NCI-H2029 (cell line): Measurements from ENCODE around the gene WNT5A.

ENCODE experiments used
- DNase-seq: peaks from one replicate; lab custom pipeline; 2025; lab: John Stamatoyannopoulos, UW

Gene WNT5A

GRCh38 chr3:55486857-55487380 is at the start of gene WNT5A:
Gene WNT5A, minus strand, starts transcription at chr3:55487306. Its CDS starts 321 bp downstream, at chr3:55486985.
- no peak for DNase-seq

- DNase-seq = no peak
Observed at GRCh38 chr3:55534876-55535275, 47.8 kb upstream of the WNT5A start.

GRCh38 chr3:55532806-55533205 is 45.7 kb upstream of the WNT5A start:
- DNase-seq = no peak

- DNase-seq = no peak
Observed at GRCh38 chr3:55531321-55531720, 44.2 kb upstream of the WNT5A start.

- no peak for DNase-seq
Observed at GRCh38 chr3:55527361-55527760, 40.3 kb upstream of the WNT5A start.

- DNase-seq = no peak
Observed at GRCh38 chr3:55526332-55527030, 39.4 kb upstream of the WNT5A start.

GRCh38 chr3:55525436-55525835 is 38.3 kb upstream of the WNT5A start:
- no peak for DNase-seq

GRCh38 chr3:55524565-55525244 is 37.6 kb upstream of the WNT5A start:
- no peak for DNase-seq

- no peak for DNase-seq
Observed at GRCh38 chr3:55523471-55523870, 36.4 kb upstream of the WNT5A start.

- no peak for DNase-seq
Observed at GRCh38 chr3:55521738-55522421, 34.8 kb upstream of the WNT5A start.

- DNase-seq = no peak
Observed at GRCh38 chr3:55521064-55521737, 34.1 kb upstream of the WNT5A start.

GRCh38 chr3:55519019-55519418 is 31.9 kb upstream of the WNT5A start:
- no peak for DNase-seq

- no peak for DNase-seq
Observed at GRCh38 chr3:55518451-55518850, 31.3 kb upstream of the WNT5A start.

- DNase-seq = no peak
Observed at GRCh38 chr3:55516392-55517030, 29.4 kb upstream of the WNT5A start.

- no peak for DNase-seq
Observed at GRCh38 chr3:55515550-55516246, 28.6 kb upstream of the WNT5A start.

- DNase-seq = no peak
Observed at GRCh38 chr3:55514962-55515361, 27.9 kb upstream of the WNT5A start.

GRCh38 chr3:55512571-55513343 is 25.7 kb upstream of the WNT5A start:
- DNase-seq = no peak

- no peak for DNase-seq
Observed at GRCh38 chr3:55511895-55512570, 24.9 kb upstream of the WNT5A start.

- DNase-seq = no peak
Observed at GRCh38 chr3:55508335-55508734, 21.2 kb upstream of the WNT5A start.

- DNase-seq = no peak
Observed at GRCh38 chr3:55507808-55508207, 20.7 kb upstream of the WNT5A start.
